Testis (tissue), 3 donors: ENCODE data around the gene HS6ST3. TPM values are rescaled to one million over a fixed set of nuclear protein-coding genes. Genes with fewer than 3 reads are reported as not detected.
"Not testable (repeated sequence)": the region's sequence is repeated elsewhere in the genome, so short reads cannot be mapped to it uniquely, and the experiment has no call there.

Source experiments
- DNase-seq: peaks from one replicate; pipeline ENCODE4 v3.0.0-alpha.2; 2019
- H3K27ac ChIP-seq, 2 donors: fragments of 200-600 bp; sonication (generic); one replicate each; pipeline ENCODE4 v1.5.1; 2019
- H3K27me3 ChIP-seq: fragments of 200-600 bp; sonication (generic); one replicate; pipeline ENCODE4 v1.5.1; 2019
- H3K36me3 ChIP-seq: fragments of 200-600 bp; sonication (generic); one replicate; pipeline ENCODE4 v1.5.1; 2017; ENCODE audit warnings: low read depth; ENCODE audit errors: missing control alignments
- H3K4me1 ChIP-seq: fragments of 200-600 bp; sonication (generic); one replicate; pipeline ENCODE4 v1.5.1; 2019
- H3K4me3 ChIP-seq, 2 donors: fragments of 200-600 bp; sonication (generic); one replicate each; pipeline ENCODE4 v1.5.1; 2017 to 2019
- H3K9me3 ChIP-seq: fragments of 200-600 bp; sonication (generic); one replicate; pipeline ENCODE4 v1.5.1; 2017
- POLR2A ChIP-seq: fragments of 450-650 bp; IDR thresholded peaks from one replicate; pipeline ENCODE4 v1.6.1; 2017; ENCODE audit warnings: antibody characterized with exemption, mild to moderate bottlenecking, moderate library complexity
- WGBS, 2 donors: methylation state at CpG; one replicate each; pipeline ENCODE4 v1.1.5; 2018; 5-methylcytosine and 5-hydroxymethylcytosine counted together
- intact Hi-C: fragments of 100-400 bp; cut with DNase I; formaldehyde crosslinking; loops from one replicate; pipeline ENCODE4 v1.15.1; 2023; ENCODE audit warnings: low total_unique reads
- polyA plus RNA-seq: library from polyadenylated mRNA; stranded (reverse); fragments of 350-450 nt; fragmentation: Illumina TruSeq; extraction: RNeasy Lipid Tissue Mini Kit (QIAGEN cat#74804); gene quantifications from one replicate; pipeline ENCODE4 v1.2.3, GENCODE V29; 2014; ENCODE audit warnings: low read depth, low replicate concordance; ENCODE audit not compliant: insufficient read depth
- total RNA-seq, 2 donors: library from RNA; depleted of rRNA; stranded (reverse); fragments of >200 nt; gene quantifications; one replicate each; pipeline ENCODE4 v1.2.3, GENCODE V29; 2016
- TF ChIP-seq, protein P1 (sequence below), 3 experiments: fragments of 450-650 bp in 2 of 3; fragments of 200-600 bp in 1 of 3; sonication (generic) in 1 of 3; IDR thresholded peaks; one replicate each; pipeline ENCODE4 v1.5.1; 2016 to 2019; ENCODE audit warnings: antibody characterized with exemption in 3 of 3, mild to moderate bottlenecking in 2 of 3, moderate library complexity in 1 of 3

Gene HS6ST3
- total and polyA plus RNA-seq, 3 donors from 2014 or later, result 0.87 to 1.3 (median 1.3) TPM

DNA sequence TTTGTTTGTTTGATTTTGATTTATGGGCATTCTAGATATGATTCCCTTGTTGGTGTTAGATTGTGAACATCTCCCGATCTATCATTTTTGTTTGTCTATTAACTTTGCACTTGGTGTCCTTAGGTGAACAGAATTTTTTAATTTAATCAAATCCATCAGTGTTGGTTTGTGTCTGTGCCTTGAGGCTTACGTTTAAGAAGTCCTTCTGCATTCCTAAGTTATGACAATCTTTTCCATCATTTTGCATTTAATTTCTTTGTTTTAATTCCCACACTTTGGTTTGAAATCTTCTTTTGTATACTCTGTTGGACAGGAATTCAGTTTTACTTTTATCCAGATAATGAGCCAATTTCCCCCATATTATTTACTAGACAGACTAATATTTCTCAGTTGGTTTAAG lies 421.7 kb downstream of the HS6ST3 start:
- Histone ChIP-seq H3K27me3 (no peaks in the 10 kb centered on the region), H3K4me3 (no peak overlapping the region), H3K4me1 (no peaks in the 10 kb centered on the region), H3K27ac (no peak overlapping the region), H3K9me3 (no peaks in the 10 kb centered on the region), H3K36me3 (no peaks in the 10 kb centered on the region)
- WGBS, 2 donors, result 93 to 94% methylated on average over 2 of the region's 2 CpGs
- intact Hi-C loops, result no loop called here
- TF ChIP-seq, protein P1, sequence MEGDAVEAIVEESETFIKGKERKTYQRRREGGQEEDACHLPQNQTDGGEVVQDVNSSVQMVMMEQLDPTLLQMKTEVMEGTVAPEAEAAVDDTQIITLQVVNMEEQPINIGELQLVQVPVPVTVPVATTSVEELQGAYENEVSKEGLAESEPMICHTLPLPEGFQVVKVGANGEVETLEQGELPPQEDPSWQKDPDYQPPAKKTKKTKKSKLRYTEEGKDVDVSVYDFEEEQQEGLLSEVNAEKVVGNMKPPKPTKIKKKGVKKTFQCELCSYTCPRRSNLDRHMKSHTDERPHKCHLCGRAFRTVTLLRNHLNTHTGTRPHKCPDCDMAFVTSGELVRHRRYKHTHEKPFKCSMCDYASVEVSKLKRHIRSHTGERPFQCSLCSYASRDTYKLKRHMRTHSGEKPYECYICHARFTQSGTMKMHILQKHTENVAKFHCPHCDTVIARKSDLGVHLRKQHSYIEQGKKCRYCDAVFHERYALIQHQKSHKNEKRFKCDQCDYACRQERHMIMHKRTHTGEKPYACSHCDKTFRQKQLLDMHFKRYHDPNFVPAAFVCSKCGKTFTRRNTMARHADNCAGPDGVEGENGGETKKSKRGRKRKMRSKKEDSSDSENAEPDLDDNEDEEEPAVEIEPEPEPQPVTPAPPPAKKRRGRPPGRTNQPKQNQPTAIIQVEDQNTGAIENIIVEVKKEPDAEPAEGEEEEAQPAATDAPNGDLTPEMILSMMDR (IDR thresholded peaks at IDR 0.05), result no peak
- no peak for TF ChIP-seq POLR2A
- DNase-seq, result no peak

DNA sequence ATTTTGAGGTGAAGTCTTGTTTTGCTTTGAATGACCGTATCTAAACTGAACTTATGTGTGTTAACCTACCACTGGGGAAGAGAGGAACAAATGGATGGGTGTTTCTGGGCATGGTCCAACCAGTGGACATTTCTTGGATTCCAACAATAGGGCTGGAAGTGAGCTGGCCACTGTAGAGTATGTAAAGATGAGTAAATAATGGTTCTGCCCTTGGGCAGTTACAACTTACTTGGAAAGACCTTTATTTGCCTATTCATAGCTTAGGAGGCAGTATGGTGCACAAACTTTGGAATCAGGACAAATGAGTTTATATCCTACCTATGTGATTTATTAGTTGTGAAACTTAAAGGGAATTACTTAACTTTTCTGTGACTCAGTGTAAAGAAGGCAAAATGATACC lies 429.5 kb downstream of the HS6ST3 start:
- Histone ChIP-seq H3K27me3 (no peaks in the 10 kb centered on the region), H3K27ac (no peak overlapping the region), H3K4me1 (no peaks in the 10 kb centered on the region), H3K9me3 (no peaks in the 10 kb centered on the region), H3K4me3 (no peak overlapping the region), H3K36me3 (no peaks in the 10 kb centered on the region)
- DNase-seq, result no peak
- no peak for TF ChIP-seq POLR2A
- TF ChIP-seq, protein P1 (IDR thresholded peaks at IDR 0.05), result no peak
- 81 to 93% methylated on average over 1 of the region's 1 CpG for WGBS, 2 donors
- intact Hi-C loops, result no loop called here

DNA sequence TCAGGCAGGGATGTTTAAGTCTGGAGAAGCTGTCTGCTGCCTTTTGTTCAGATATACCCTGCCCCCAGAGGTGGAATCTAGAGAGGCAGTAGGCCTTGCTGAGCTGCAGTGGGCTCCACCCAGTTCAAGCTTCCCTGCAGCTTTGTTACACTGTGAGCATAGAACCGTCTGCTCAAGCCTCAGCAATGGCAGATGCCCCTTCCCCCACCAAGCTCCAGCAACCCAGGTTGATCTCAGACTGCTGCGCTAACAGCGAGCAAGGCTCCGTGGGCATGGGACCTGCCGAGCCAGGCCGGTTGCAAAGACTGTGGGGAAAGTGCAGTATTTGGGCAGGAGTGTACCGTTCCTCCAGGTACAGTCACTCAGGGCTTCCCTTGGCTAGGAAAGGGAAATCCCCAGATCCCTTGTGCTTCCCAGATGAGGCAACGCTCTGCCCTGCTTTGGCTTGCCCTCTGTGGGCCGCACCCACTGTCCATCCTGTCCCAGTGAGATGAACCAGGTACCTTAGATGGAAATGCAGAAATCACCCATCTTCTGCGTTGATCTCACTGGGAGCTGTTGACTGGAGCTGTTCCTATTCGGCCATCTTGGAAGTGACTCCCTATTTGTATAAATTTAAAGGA lies 434.6 kb downstream of the HS6ST3 start:
- H3K9me3 ChIP-seq, H3K4me3 ChIP-seq, H3K4me1 ChIP-seq, H3K36me3 ChIP-seq, H3K27me3 ChIP-seq, intact Hi-C loops, DNase-seq, H3K27ac ChIP-seq: not testable (repeated sequence)
- WGBS, 2 donors, result 87 to 92% methylated on average over 5 to 11 of the region's 11 CpGs

DNA sequence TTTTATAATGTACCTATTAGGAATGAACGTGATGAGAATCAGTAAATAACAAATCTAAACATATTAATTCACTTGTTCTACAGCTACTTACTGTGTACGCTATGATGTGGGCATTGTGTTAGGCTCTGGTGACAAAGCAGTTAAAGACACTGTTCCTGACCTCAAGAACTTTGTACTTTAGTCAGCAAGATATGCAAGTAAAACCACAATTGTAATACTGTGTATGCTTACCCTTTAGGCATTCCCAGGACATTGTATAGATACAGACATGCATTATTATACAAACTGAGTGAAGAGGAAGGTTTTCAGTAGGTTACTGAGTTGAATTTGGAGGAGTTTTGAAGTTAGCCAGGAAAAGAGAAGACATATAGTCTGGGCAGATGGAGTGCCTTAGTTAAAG lies 435.8 kb downstream of the HS6ST3 start:
- Histone ChIP-seq H3K27me3 (no peaks in the 10 kb centered on the region), H3K36me3 (no peaks in the 10 kb centered on the region), H3K4me1 (no peaks in the 10 kb centered on the region), H3K4me3 (no peak overlapping the region), H3K9me3 (no peaks in the 10 kb centered on the region), H3K27ac (no peak overlapping the region)
- intact Hi-C loops, result no loop called here
- DNase-seq, result no peak
- WGBS, 2 donors, result 86 to 87% methylated on average over 2 of the region's 2 CpGs
- TF ChIP-seq, protein P1 (IDR thresholded peaks at IDR 0.05), result no peak
- no peak for TF ChIP-seq POLR2A

DNA sequence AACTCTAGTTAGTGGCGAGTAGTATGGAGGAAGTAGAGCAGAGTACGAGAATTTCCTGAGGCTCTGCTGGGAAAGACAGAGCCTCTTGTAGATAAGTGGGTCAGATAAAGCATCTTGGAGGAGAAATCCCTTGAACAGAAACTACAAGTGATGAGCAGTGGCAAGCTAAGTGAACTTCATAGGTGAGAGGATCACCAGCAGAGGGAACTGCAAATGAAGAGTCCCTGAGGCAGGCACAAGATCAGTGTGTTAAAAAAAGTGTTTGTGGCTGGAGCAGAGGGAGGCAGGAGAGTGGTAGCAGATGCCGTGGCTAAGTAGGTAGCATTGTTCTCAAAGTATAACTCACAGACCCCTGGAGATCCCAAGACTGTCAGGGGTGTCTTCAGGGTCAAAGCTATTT lies 437.6 kb downstream of the HS6ST3 start:
- WGBS, 2 donors, result 50 to 61% methylated on average over 3 of the region's 3 CpGs
- no peak overlapping the region for H3K4me3 ChIP-seq
- no peaks in the 10 kb centered on the region for H3K9me3 ChIP-seq
- intact Hi-C loops, result no loop called here
- H3K27ac ChIP-seq, result no peak overlapping the region
- no peaks in the 10 kb centered on the region for H3K27me3 ChIP-seq
- no peaks in the 10 kb centered on the region for H3K36me3 ChIP-seq
- no peaks in the 10 kb centered on the region for H3K4me1 ChIP-seq
- DNase-seq, result no peak
- TF ChIP-seq, protein P1 (IDR thresholded peaks at IDR 0.05), result no peak
- TF ChIP-seq POLR2A, result no peak
